Right lobe of liver (tissue), 4 donors: ENCODE results near the gene AK5.

Source experiments
- CTCF ChIP-seq, 4 donors: fragments of 200-600 bp in 3 of 4; fragments of 450-650 bp in 1 of 4; IDR thresholded peaks; one replicate each; pipeline versions ENCODE4 v1.5.1 to v1.8.0; 2016 to 2022; ENCODE audit warnings: antibody characterized with exemption in 4 of 4, mild to moderate bottlenecking in 2 of 4
- POLR2A ChIP-seq: fragments of 450-650 bp; IDR thresholded peaks from one replicate; pipeline ENCODE4 v1.6.1; 2017; ENCODE audit warnings: antibody characterized with exemption, mild to moderate bottlenecking
- donor health status: DM: no; HTN: no; CAD: no.
- donor health status: DM: no; HTN: no; CAD: no.
- donor health status: DM: no; HTN: yes; CAD: no.

GRCh38 chr1:77534456-77534855 is 252.6 kb downstream of the AK5 start:
- TF ChIP-seq CTCF (IDR thresholded peaks at IDR 0.05) (no peak), POLR2A (no peak)
